Measurements from ENCODE around the gene UROC1.

GRCh38 chr3:126533506-126533905 lies 15.9 kb upstream of the UROC1 start:
- TF ChIP-seq POLR2A (IDR thresholded peaks at IDR 0.05; ENCODE audit: low read depth, low read length), result no peak
- TF ChIP-seq SPI1 (IDR thresholded peaks at IDR 0.05; ENCODE audit: low read depth, low read length), result no peak
- no peak for TF ChIP-seq TAF1 (IDR thresholded peaks at IDR 0.05; ENCODE audit: low read depth, low read length)
- TF ChIP-seq POLR2AphosphoS5 (IDR thresholded peaks at IDR 0.05; ENCODE audit: low read depth, low read length), result no peak

Data from GM12891 (cell line).